Activated T-cell treated with anti-CD3 and anti-CD28 coated beads, Interleukin-2, amount 50 U/mL, for 4 hours (primary cell): ENCODE data around the gene AOAH. TPM values are rescaled to one million over a fixed set of nuclear protein-coding genes. Genes with fewer than 3 reads are reported as not detected.

ENCODE experiments used
- ATAC-seq, 2 donors: fragments of 200-7000 bp; cut with Tn5 transposase; one replicate each; pipeline ENCODE4 v1.10.0; 2021
- DNase-seq: peaks from one replicate; pipeline ENCODE4 v3.0.0-alpha.2; 2020
- H3K27me3 Mint-ChIP-seq: one replicate; pipeline ENCODE4 v1.8.0; 2021; ENCODE audit warnings: low read depth, mixed read lengths
- H3K36me3 Mint-ChIP-seq: one replicate; pipeline ENCODE4 v1.8.0; 2022; ENCODE audit warnings: mixed read lengths; ENCODE audit not compliant: insufficient read depth
- H3K4me1 Mint-ChIP-seq: one replicate; pipeline ENCODE4 v1.8.0; 2021; ENCODE audit warnings: low read depth, mixed read lengths
- H3K4me3 Mint-ChIP-seq: one replicate; pipeline ENCODE4 v1.8.0; 2021; ENCODE audit warnings: mild to moderate bottlenecking, moderate library complexity, mixed read lengths
- H3K9me3 Mint-ChIP-seq: one replicate; pipeline ENCODE4 v1.8.0; 2021; ENCODE audit warnings: mixed read lengths
- total RNA-seq, 3 donors: library from RNA; stranded (reverse); gene quantifications; one replicate each; pipeline ENCODE4 v1.2.1, GENCODE V29; 2021

The AOAH gene
- total RNA-seq, 3 donors from 2014 or later, result 5.5 to 14.3 (median 9.6) TPM

GRCh38 chr7:36547416-36547815 lies 176.9 kb downstream of the AOAH start:
- peaks cover 4% of the 10 kb centered on the region for H3K36me3 Mint-ChIP-seq
- no peak for ATAC-seq
- no peak overlapping the region for H3K4me3 Mint-ChIP-seq
- DNase-seq, result no peak
- H3K27me3 Mint-ChIP-seq, result no peaks in the 10 kb centered on the region
- H3K4me1 Mint-ChIP-seq, result no peaks in the 10 kb centered on the region
- H3K9me3 Mint-ChIP-seq, result no peaks in the 10 kb centered on the region

DNA sequence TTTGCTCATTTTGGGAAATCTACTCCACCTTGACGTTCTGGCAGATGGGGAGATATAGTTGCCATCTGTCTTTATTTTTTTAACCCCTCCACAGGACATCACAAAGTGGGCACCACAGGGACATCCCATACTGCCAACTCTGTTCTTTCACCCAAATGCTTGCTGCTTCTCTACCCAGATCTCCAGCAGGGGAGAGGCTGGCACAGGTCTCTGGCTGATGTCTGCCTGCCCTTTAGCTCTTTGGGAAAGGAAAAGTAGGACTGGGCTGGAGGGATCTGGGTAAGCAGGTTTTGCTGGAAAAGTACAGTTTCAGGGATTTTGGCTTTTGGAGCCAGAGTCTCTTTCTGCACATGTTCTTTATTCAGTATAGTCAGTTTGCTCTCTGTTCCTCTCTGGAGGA lies 178.0 kb downstream of the AOAH start:
- Mint-ChIP-seq H3K9me3 (no peaks in the 10 kb centered on the region), H3K4me3 (no peak overlapping the region), H3K27me3 (no peaks in the 10 kb centered on the region), H3K36me3 (peaks cover 1% of the 10 kb centered on the region), H3K4me1 (no peaks in the 10 kb centered on the region)
- no peak for ATAC-seq
- DNase-seq, result no peak

DNA sequence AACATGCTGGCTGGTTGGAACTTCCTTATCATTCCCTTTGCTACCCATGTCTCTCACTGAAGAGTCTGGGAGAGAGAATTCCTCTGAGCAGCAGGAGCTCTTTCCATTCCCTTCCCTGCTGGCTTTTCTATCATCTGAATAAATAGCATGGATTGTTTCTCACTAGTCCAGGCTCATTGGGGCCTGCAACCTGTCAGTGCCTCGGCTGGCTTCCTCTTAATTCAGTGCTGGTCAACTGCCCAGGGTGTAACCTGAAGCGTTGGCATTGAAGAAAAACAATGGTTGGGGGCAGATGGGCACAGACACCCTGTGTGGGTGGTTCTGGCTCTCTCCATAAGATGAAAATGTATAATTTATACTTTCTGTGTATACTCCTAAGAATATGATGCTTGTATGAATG lies 179.0 kb downstream of the AOAH start:
- H3K36me3 Mint-ChIP-seq, result no peaks in the 10 kb centered on the region
- ATAC-seq (no peak), DNase-seq (no peak)
- no peaks in the 10 kb centered on the region for H3K4me1 Mint-ChIP-seq
- H3K9me3 Mint-ChIP-seq, result no peaks in the 10 kb centered on the region
- no peak overlapping the region for H3K4me3 Mint-ChIP-seq
- no peaks in the 10 kb centered on the region for H3K27me3 Mint-ChIP-seq

GRCh38 chr7:36538126-36538525 lies 186.2 kb downstream of the AOAH start:
- H3K9me3 Mint-ChIP-seq, result no peaks in the 10 kb centered on the region
- no peak for ATAC-seq
- H3K27me3 Mint-ChIP-seq, result no peaks in the 10 kb centered on the region
- no peak overlapping the region for H3K4me3 Mint-ChIP-seq
- peaks cover 2% of the 10 kb centered on the region for H3K36me3 Mint-ChIP-seq
- H3K4me1 Mint-ChIP-seq, result no peaks in the 10 kb centered on the region
- DNase-seq, result no peak

- Mint-ChIP-seq H3K27me3 (no peaks in the 10 kb centered on the region), H3K4me1 (no peaks in the 10 kb centered on the region), H3K9me3 (no peaks in the 10 kb centered on the region), H3K4me3 (no peak overlapping the region), H3K36me3 (peaks cover 2% of the 10 kb centered on the region)
- DNase-seq, result no peak
- ATAC-seq, result no peak
Observed at GRCh38 chr7:36535866-36536664, 188.2 kb downstream of the AOAH start.

GRCh38 chr7:36533717-36534116 lies 190.6 kb downstream of the AOAH start:
- DNase-seq (no peak), ATAC-seq (no peak)
- Mint-ChIP-seq H3K4me1 (no peaks in the 10 kb centered on the region), H3K36me3 (peaks cover 2% of the 10 kb centered on the region), H3K9me3 (no peaks in the 10 kb centered on the region), H3K4me3 (no peak overlapping the region), H3K27me3 (no peaks in the 10 kb centered on the region)

DNA sequence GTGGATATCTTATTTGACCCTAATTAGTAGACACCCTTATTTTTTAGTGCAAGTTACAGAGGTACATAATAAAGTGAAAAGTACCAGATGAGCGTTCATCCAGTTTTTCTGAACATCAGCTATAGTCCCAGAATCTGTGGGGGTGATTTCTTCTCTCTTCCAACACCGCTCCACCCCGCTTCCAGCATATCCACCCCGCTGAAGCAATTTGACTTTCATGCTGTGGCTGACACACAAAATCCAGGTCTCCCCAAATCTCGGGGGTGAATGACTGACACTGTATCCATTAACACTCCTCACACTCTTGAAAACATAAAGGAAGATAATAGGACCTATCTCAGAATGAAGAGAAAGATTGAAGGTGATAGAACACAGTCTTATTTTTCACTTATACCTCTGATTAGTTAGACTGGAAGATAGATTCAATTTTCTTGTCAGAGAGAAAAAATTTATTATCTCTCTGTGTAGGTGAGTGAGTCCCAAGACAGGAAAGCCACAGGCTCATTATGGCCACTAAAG lies 191.3 kb downstream of the AOAH start:
- Mint-ChIP-seq H3K36me3 (no peaks in the 10 kb centered on the region), H3K4me1 (no peaks in the 10 kb centered on the region), H3K9me3 (no peaks in the 10 kb centered on the region), H3K4me3 (no peak overlapping the region), H3K27me3 (no peaks in the 10 kb centered on the region)
- ATAC-seq (no peak), DNase-seq (no peak)

DNA sequence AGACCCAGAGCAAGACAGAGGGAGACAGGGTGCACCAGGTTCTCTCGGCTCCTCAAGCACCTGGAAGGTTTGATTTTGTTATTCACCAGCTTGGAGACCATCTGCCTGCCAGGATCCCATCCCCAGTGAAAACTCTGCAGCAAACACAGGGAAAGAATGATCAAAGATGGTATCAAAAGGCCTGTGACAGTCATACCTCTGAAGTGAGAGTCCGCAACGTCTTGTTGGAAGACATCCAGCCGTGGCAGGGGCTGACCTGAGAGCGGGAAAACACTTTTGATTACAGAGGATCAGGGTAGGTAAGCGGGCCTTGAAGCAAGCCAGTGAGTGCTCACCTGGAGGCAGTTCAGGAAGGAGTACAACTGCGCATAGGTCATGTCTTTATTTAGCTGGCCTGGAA lies 192.3 kb downstream of the AOAH start:
- ATAC-seq (no peak), DNase-seq (no peak)
- Mint-ChIP-seq H3K36me3 (peaks cover 5% of the 10 kb centered on the region), H3K9me3 (no peaks in the 10 kb centered on the region), H3K4me1 (peaks cover 8% of the 10 kb centered on the region), H3K4me3 (no peak overlapping the region), H3K27me3 (no peaks in the 10 kb centered on the region)

- no peaks in the 10 kb centered on the region for H3K27me3 Mint-ChIP-seq
- no peaks in the 10 kb centered on the region for H3K9me3 Mint-ChIP-seq
- peaks cover 5% of the 10 kb centered on the region for H3K36me3 Mint-ChIP-seq
- ATAC-seq (no peak), DNase-seq (no peak)
- H3K4me3 Mint-ChIP-seq, result no peak overlapping the region
- H3K4me1 Mint-ChIP-seq, result peaks cover 9% of the 10 kb centered on the region
Observed at GRCh38 chr7:36530456-36530855, 193.8 kb downstream of the AOAH start.

- H3K4me1 Mint-ChIP-seq, result peaks cover 9% of the 10 kb centered on the region
- no peak overlapping the region for H3K4me3 Mint-ChIP-seq
- DNase-seq, result no peak
- peaks cover 5% of the 10 kb centered on the region for H3K36me3 Mint-ChIP-seq
- H3K9me3 Mint-ChIP-seq, result no peaks in the 10 kb centered on the region
- H3K27me3 Mint-ChIP-seq, result peaks cover 3% of the 10 kb centered on the region
- ATAC-seq, result no peak
Observed at GRCh38 chr7:36527549-36527913, 196.8 kb downstream of the AOAH start.

GRCh38 chr7:36526863-36527548 lies 197.3 kb downstream of the AOAH start:
- Mint-ChIP-seq H3K4me1 (peaks cover 9% of the 10 kb centered on the region), H3K4me3 (no peak overlapping the region), H3K27me3 (peaks cover 3% of the 10 kb centered on the region), H3K9me3 (no peaks in the 10 kb centered on the region), H3K36me3 (peaks cover 5% of the 10 kb centered on the region)
- DNase-seq, result no peak
- peak; percentile 69 to 90 for ATAC-seq

GRCh38 chr7:36523371-36524101 lies 200.8 kb downstream of the AOAH start:
- Mint-ChIP-seq H3K4me1 (peaks cover 9% of the 10 kb centered on the region), H3K27me3 (peaks cover 5% of the 10 kb centered on the region), H3K4me3 (no peak overlapping the region), H3K36me3 (peaks cover 5% of the 10 kb centered on the region), H3K9me3 (no peaks in the 10 kb centered on the region)
- ATAC-seq (no peak), DNase-seq (no peak)

DNA sequence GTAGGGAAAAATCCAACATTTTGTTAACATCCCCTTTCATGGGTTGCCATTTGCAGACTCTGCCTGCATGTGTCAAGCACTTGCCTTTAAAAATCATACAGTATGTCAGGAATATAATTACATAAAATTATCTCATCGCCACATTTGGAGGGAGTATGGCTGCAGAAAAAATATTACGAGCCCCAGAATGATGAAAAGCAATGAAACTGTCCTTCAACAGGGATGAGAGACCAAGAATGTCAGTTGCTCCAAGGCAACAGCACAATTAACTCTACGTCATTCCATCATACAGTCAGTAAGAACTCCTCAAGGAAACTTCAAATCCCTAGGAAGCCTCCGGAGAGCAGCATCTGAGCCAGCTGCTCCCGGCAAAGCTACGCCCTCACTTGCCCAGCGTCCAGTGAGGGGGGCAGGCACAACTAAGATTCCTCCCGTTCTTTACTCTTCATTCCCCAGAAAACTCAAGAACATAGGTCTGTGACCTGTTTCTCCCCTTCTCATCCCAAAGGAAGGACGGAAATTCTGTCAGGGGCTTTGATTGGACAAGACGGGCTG lies 201.8 kb downstream of the AOAH start:
- Mint-ChIP-seq H3K4me1 (peaks cover 5% of the 10 kb centered on the region), H3K36me3 (no peaks in the 10 kb centered on the region), H3K9me3 (no peaks in the 10 kb centered on the region), H3K4me3 (no peak overlapping the region), H3K27me3 (peaks cover 5% of the 10 kb centered on the region)
- DNase-seq (no peak), ATAC-seq (no peak)

- peaks cover 3% of the 10 kb centered on the region for H3K4me1 Mint-ChIP-seq
- no peaks in the 10 kb centered on the region for H3K9me3 Mint-ChIP-seq
- H3K27me3 Mint-ChIP-seq, result peaks cover 5% of the 10 kb centered on the region
- no peaks in the 10 kb centered on the region for H3K36me3 Mint-ChIP-seq
- DNase-seq (no peak), ATAC-seq (no peak)
- H3K4me3 Mint-ChIP-seq, result no peak overlapping the region
Observed at GRCh38 chr7:36521911-36522310, 202.4 kb downstream of the AOAH start.
